Astrocyte (in vitro differentiated cells and primary cell): ENCODE data around the gene DDT.
"Not testable (repeated sequence)": the region's sequence is repeated elsewhere in the genome, so short reads cannot be mapped to it uniquely, and the experiment has no call there.

Source experiments
- EZH2 ChIP-seq: IDR thresholded peaks from 2 replicates; pipeline ENCODE4 v1.6.1; 2012; ENCODE audit warnings: mild to moderate bottlenecking, low read length, inconsistent platforms; ENCODE audit not compliant: insufficient read depth
- TF ChIP-seq, protein P1 (sequence below): IDR thresholded peaks from 2 replicates; pipeline ENCODE4 v1.5.1; 2011; ENCODE audit warnings: low read depth, mild to moderate bottlenecking, inconsistent platforms, low read length, moderate library complexity; ENCODE audit not compliant: insufficient read depth

GRCh38 chr22:23954193-23954990 lies 19.8 kb downstream of the DDT start:
- TF ChIP-seq, protein P1, sequence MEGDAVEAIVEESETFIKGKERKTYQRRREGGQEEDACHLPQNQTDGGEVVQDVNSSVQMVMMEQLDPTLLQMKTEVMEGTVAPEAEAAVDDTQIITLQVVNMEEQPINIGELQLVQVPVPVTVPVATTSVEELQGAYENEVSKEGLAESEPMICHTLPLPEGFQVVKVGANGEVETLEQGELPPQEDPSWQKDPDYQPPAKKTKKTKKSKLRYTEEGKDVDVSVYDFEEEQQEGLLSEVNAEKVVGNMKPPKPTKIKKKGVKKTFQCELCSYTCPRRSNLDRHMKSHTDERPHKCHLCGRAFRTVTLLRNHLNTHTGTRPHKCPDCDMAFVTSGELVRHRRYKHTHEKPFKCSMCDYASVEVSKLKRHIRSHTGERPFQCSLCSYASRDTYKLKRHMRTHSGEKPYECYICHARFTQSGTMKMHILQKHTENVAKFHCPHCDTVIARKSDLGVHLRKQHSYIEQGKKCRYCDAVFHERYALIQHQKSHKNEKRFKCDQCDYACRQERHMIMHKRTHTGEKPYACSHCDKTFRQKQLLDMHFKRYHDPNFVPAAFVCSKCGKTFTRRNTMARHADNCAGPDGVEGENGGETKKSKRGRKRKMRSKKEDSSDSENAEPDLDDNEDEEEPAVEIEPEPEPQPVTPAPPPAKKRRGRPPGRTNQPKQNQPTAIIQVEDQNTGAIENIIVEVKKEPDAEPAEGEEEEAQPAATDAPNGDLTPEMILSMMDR, result not testable (repeated sequence)
- TF ChIP-seq EZH2, result not testable (repeated sequence)
